Measurements from ENCODE around the gene BHLHA15. TPM values are rescaled to one million over a fixed set of nuclear protein-coding genes. Genes with fewer than 3 reads are reported as not detected.

The BHLHA15 gene
- total RNA-seq, 1 donor from 2014 or later, result 0.94 TPM

- no peak for DNase-seq (ENCODE audit: low read depth)
These were observed 31.1 kb downstream of the BHLHA15 start for GRCh38 chr7:98242342-98242741.

GRCh38 chr7:98242934-98243333, 31.7 kb downstream of the BHLHA15 start:
- no peak for DNase-seq (ENCODE audit: low read depth)

- no peak for DNase-seq (ENCODE audit: low read depth)
These were observed 33.6 kb downstream of the BHLHA15 start for GRCh38 chr7:98244871-98245270.

GRCh38 chr7:98248156-98248555, 36.9 kb downstream of the BHLHA15 start:
- no peak for DNase-seq (ENCODE audit: low read depth)

- DNase-seq (ENCODE audit: low read depth), result no peak
These were observed 37.9 kb downstream of the BHLHA15 start for GRCh38 chr7:98249106-98249505.

- no peak for DNase-seq (ENCODE audit: low read depth)
These were observed 39.5 kb downstream of the BHLHA15 start for GRCh38 chr7:98250789-98251188.

- DNase-seq (ENCODE audit: low read depth), result peak; percentile 4
These were observed 40.0 kb downstream of the BHLHA15 start for GRCh38 chr7:98251231-98251600.

GRCh38 chr7:98251601-98252424, 40.6 kb downstream of the BHLHA15 start, which contains the start of gene TECPR1:
TSS of gene TECPR1 (minus strand) at chr7:98252232. CDS start at chr7:98246146, 6,086 bp downstream.
- DNase-seq (ENCODE audit: low read depth), result peak; percentile 74

- no peak for DNase-seq (ENCODE audit: low read depth)
These were observed 41.3 kb downstream of the BHLHA15 start for GRCh38 chr7:98252425-98253054.

GRCh38 chr7:98254516-98254915, 43.3 kb downstream of the BHLHA15 start:
- no peak for DNase-seq (ENCODE audit: low read depth)

GRCh38 chr7:98254951-98255610, 43.8 kb downstream of the BHLHA15 start:
- DNase-seq (ENCODE audit: low read depth), result no peak

- no peak for DNase-seq (ENCODE audit: low read depth)
These were observed 45.2 kb downstream of the BHLHA15 start for GRCh38 chr7:98256431-98256830.

GRCh38 chr7:98257701-98258100, 46.5 kb downstream of the BHLHA15 start:
- DNase-seq (ENCODE audit: low read depth), result no peak

Other genes with a start within 250 kb of the BHLHA15 start
- gene OCM2, start 221.2 kb upstream of the BHLHA15 start, total RNA-seq, result not detected in 2 replicates
- 10.9 and 23.2 TPM in 2 replicates for gene LMTK2, start 104.6 kb upstream of the BHLHA15 start, total RNA-seq
- gene TECPR1, start 40.8 kb downstream of the BHLHA15 start, total RNA-seq, result 19.6 and 22.0 TPM in 2 replicates
- 24.8 and 30.8 TPM in 2 replicates for gene BRI3, start 70.2 kb downstream of the BHLHA15 start, total RNA-seq
- gene BAIAP2L1, start 189.7 kb downstream of the BHLHA15 start, total RNA-seq, result 21.4 and 25.8 TPM in 2 replicates